T-helper 17 cell (primary cell): Measurements from ENCODE around the gene CCDC172. TPM values are rescaled to one million over a fixed set of nuclear protein-coding genes. Genes with fewer than 3 reads are reported as not detected.
"Not testable (repeated sequence)": the region's sequence is repeated elsewhere in the genome, so short reads cannot be mapped to it uniquely, and the experiment has no call there.

ENCODE experiments used
- ATAC-seq: fragments of 150-1000 bp; cut with Tn5 transposase; 2 replicates; pipeline ENCODE4 v1.10.0; 2021; ENCODE audit warnings: mild to moderate bottlenecking, moderate library complexity
- DNase-seq, 3 donors: peaks; one replicate each; pipeline versions ENCODE4 v3.0.0 to v3.0.0-alpha.2; 2020 to 2021
- H3K9me3 ChIP-seq: one replicate; pipeline ENCODE4 v1.7.0; 2013; ENCODE audit warnings: low read length, mild to moderate bottlenecking; ENCODE audit not compliant: control insufficient read depth, poor library complexity, severe bottlenecking
- H3K27ac Mint-ChIP-seq: one replicate; pipeline ENCODE4 v1.8.0; 2022; ENCODE audit warnings: mild to moderate bottlenecking, moderate library complexity, mixed read lengths
- H3K27me3 Mint-ChIP-seq: one replicate; pipeline ENCODE4 v1.8.0; 2022; ENCODE audit warnings: mixed read lengths
- H3K36me3 Mint-ChIP-seq: one replicate; pipeline ENCODE4 v1.8.0; 2022; ENCODE audit warnings: low read depth, mixed read lengths
- H3K4me1 Mint-ChIP-seq: one replicate; pipeline ENCODE4 v1.8.0; 2022; ENCODE audit warnings: mild to moderate bottlenecking, mixed read lengths
- H3K4me3 Mint-ChIP-seq: one replicate; pipeline ENCODE4 v1.8.0; 2022; ENCODE audit warnings: mild to moderate bottlenecking, moderate library complexity, mixed read lengths
- total RNA-seq, 4 donors: library from RNA in 2 of 4; stranded (reverse) in 2 of 4; gene quantifications; one replicate each; pipeline ENCODE4 v1.2.3 and lab custom pipeline; 2022 to 2026

The CCDC172 gene
- total RNA-seq, 2 donors from 2014 or later = not detected

DNA sequence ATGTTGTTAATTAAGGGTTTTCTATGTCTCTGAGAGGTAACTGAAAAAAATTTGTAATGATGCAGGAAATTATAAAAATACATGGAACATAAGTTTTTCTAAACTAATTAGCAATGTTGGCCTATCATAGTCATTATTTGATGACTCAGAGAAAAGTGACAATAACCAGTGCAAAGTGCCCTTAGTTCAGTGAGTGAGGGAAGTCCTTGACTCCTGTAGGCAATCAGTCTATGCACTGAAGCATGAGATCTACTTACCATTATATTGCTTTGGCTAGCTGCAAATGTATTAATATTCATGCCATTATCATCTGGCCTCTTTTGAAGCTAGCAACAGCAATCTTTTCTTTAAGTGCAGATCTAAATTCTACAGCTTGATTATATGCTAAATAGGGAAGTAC lies 40.6 kb downstream of the CCDC172 start:
- peaks cover 2% of the 10 kb centered on the region for H3K36me3 Mint-ChIP-seq
- H3K27me3 Mint-ChIP-seq = no peaks in the 10 kb centered on the region
- H3K9me3 ChIP-seq = no peaks in the 10 kb centered on the region
- no peaks in the 10 kb centered on the region for H3K4me1 Mint-ChIP-seq
- no peak overlapping the region for H3K4me3 Mint-ChIP-seq
- DNase-seq (no peak), ATAC-seq (no peak)
- H3K27ac Mint-ChIP-seq = no peak overlapping the region

- H3K27me3 Mint-ChIP-seq = peaks cover 17% of the 10 kb centered on the region
- no peak overlapping the region for H3K27ac Mint-ChIP-seq
- peaks cover 2% of the 10 kb centered on the region for H3K36me3 Mint-ChIP-seq
- DNase-seq = no peak
- H3K4me3 Mint-ChIP-seq = no peak overlapping the region
- no peaks in the 10 kb centered on the region for H3K9me3 ChIP-seq
- no peaks in the 10 kb centered on the region for H3K4me1 Mint-ChIP-seq
- no peak for ATAC-seq
Measured at GRCh38 chr10:116371737-116372136, 47.5 kb downstream of the CCDC172 start.

DNA sequence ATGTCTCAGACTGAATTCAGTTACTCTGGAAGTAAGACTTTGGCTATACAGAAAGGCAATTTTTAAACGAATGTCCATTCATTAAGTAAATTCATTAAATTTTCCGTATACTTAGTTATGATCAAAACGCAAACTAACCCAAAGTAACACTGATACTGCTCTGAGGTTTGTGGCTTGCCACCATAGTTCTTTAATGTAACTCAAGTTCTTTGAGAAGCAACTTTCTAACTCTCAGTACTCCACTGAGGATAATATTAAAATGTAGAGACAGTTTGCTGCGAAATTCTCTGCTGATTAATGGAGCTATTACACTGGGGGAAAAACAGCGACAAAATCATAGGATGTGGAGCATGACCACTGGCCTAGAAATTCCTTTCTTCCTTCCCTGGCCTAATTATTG lies 58.0 kb downstream of the CCDC172 start:
- peaks cover 10% of the 10 kb centered on the region for H3K27me3 Mint-ChIP-seq
- H3K27ac Mint-ChIP-seq = no peak overlapping the region
- peaks cover 5% of the 10 kb centered on the region for H3K4me1 Mint-ChIP-seq
- no peaks in the 10 kb centered on the region for H3K36me3 Mint-ChIP-seq
- no peak overlapping the region for H3K4me3 Mint-ChIP-seq
- DNase-seq (no peak), ATAC-seq (no peak)
- no peaks in the 10 kb centered on the region for H3K9me3 ChIP-seq

GRCh38 chr10:116385311-116385710 lies 61.1 kb downstream of the CCDC172 start:
- H3K27me3 Mint-ChIP-seq = peaks cover 7% of the 10 kb centered on the region
- peaks cover 3% of the 10 kb centered on the region for H3K4me1 Mint-ChIP-seq
- H3K4me3 Mint-ChIP-seq = peak overlapping the region; percentile 15
- H3K9me3 ChIP-seq = no peaks in the 10 kb centered on the region
- ATAC-seq = no peak
- no peak overlapping the region for H3K27ac Mint-ChIP-seq
- no peak for DNase-seq
- no peaks in the 10 kb centered on the region for H3K36me3 Mint-ChIP-seq

- ATAC-seq (no peak), DNase-seq (no peak)
- H3K9me3 ChIP-seq = no peaks in the 10 kb centered on the region
- no peaks in the 10 kb centered on the region for H3K36me3 Mint-ChIP-seq
- peaks cover 3% of the 10 kb centered on the region for H3K4me1 Mint-ChIP-seq
- no peak overlapping the region for H3K27ac Mint-ChIP-seq
- no peak overlapping the region for H3K4me3 Mint-ChIP-seq
- H3K27me3 Mint-ChIP-seq = peaks cover 11% of the 10 kb centered on the region
Measured at GRCh38 chr10:116385994-116386809, 62.0 kb downstream of the CCDC172 start.

- not testable (repeated sequence) for H3K36me3 Mint-ChIP-seq, ATAC-seq, DNase-seq, H3K4me1 Mint-ChIP-seq, H3K9me3 ChIP-seq, H3K27ac Mint-ChIP-seq, H3K4me3 Mint-ChIP-seq
- peaks cover 24% of the 10 kb centered on the region for H3K27me3 Mint-ChIP-seq
Measured at GRCh38 chr10:116393246-116393831, 69.1 kb downstream of the CCDC172 start.

GRCh38 chr10:116395223-116395985 lies 71.2 kb downstream of the CCDC172 start:
- ATAC-seq (no peak), DNase-seq (no peak)
- H3K36me3 Mint-ChIP-seq = peaks cover 4% of the 10 kb centered on the region
- no peak overlapping the region for H3K4me3 Mint-ChIP-seq
- H3K27me3 Mint-ChIP-seq = peaks cover 21% of the 10 kb centered on the region
- H3K9me3 ChIP-seq = no peaks in the 10 kb centered on the region
- no peaks in the 10 kb centered on the region for H3K4me1 Mint-ChIP-seq
- H3K27ac Mint-ChIP-seq = no peak overlapping the region

GRCh38 chr10:116398224-116398623 lies 74.0 kb downstream of the CCDC172 start:
- no peak for DNase-seq
- Mint-ChIP-seq H3K36me3 (no peaks in the 10 kb centered on the region), H3K27ac (no peak overlapping the region), H3K27me3 (peaks cover 11% of the 10 kb centered on the region), H3K4me1 (no peaks in the 10 kb centered on the region), H3K4me3 (no peak overlapping the region)
- no peak for ATAC-seq
- H3K9me3 ChIP-seq = no peaks in the 10 kb centered on the region

DNA sequence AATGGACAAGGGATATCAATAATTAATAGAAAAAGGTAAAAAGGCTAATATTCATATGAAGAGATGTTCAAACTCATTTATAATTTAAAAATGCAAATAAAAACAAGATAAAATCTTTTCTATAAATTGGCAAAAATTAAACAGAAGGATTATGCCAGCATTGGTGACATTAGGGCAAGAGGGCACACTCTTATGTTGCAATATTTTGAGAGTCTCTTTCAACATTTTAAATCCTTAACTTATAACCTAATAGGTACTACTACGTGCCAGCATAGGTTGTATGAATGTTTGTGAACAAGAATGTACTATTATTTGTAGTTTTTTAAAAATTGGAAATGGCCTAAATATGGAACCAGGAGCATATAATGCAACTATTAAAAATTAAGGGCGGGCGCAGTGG lies 78.6 kb downstream of the CCDC172 start:
- no peak for DNase-seq
- ATAC-seq = no peak
- H3K4me3 Mint-ChIP-seq = no peak overlapping the region
- H3K36me3 Mint-ChIP-seq = no peaks in the 10 kb centered on the region
- H3K27me3 Mint-ChIP-seq = peaks cover 5% of the 10 kb centered on the region
- no peaks in the 10 kb centered on the region for H3K9me3 ChIP-seq
- H3K27ac Mint-ChIP-seq = no peak overlapping the region
- no peaks in the 10 kb centered on the region for H3K4me1 Mint-ChIP-seq

DNA sequence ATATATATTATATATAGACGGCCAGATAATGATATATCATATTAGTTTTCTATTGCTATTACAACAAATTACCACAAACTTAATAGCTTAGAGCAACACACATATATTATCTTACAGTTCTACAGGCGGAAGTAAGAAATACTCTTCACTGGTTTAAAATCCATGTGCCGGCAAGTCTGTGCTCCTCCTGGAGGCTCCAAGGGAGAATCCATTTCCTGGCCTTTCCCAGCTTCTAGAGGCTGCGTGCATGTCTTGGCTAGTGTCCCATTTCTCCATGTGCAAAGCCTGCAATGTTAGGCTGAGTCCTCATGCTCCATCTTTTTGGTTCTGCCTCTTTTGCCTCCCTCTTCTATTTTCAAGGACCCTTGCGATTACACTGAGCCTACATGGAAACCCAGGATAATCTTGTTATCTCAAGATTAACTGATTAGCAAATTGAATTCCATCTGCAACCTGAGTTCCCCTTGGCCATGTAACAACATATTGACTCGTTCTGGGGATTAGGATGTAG lies 79.5 kb downstream of the CCDC172 start:
- ATAC-seq (no peak), DNase-seq (no peak)
- H3K36me3 Mint-ChIP-seq = no peaks in the 10 kb centered on the region
- H3K4me1 Mint-ChIP-seq = no peaks in the 10 kb centered on the region
- no peak overlapping the region for H3K4me3 Mint-ChIP-seq
- no peak overlapping the region for H3K27ac Mint-ChIP-seq
- H3K27me3 Mint-ChIP-seq = peaks cover 5% of the 10 kb centered on the region
- no peaks in the 10 kb centered on the region for H3K9me3 ChIP-seq

DNA sequence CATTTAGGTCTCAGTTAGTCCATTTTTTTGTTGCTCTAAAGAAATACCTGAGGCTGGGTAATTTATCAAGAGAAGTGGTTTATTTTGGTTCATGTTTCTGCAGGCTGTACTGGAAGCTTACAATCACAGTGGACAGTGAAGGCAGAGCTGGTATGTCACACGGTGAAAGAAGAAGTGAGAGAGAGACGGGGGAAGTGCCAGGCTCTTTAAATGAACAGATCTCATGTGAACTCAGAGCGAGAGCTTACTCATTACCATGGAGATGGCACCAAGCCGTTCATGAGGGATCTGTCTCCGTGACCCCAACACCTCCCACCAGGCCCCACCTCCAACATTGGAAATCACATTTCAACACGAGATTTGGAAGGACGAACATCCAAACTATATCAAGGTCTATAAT lies 84.5 kb downstream of the CCDC172 start:
- H3K27me3 Mint-ChIP-seq = peaks cover 4% of the 10 kb centered on the region
- H3K27ac Mint-ChIP-seq = no peak overlapping the region
- H3K9me3 ChIP-seq = no peaks in the 10 kb centered on the region
- H3K4me3 Mint-ChIP-seq = no peak overlapping the region
- DNase-seq = no peak
- no peaks in the 10 kb centered on the region for H3K36me3 Mint-ChIP-seq
- no peak for ATAC-seq
- no peaks in the 10 kb centered on the region for H3K4me1 Mint-ChIP-seq

DNA sequence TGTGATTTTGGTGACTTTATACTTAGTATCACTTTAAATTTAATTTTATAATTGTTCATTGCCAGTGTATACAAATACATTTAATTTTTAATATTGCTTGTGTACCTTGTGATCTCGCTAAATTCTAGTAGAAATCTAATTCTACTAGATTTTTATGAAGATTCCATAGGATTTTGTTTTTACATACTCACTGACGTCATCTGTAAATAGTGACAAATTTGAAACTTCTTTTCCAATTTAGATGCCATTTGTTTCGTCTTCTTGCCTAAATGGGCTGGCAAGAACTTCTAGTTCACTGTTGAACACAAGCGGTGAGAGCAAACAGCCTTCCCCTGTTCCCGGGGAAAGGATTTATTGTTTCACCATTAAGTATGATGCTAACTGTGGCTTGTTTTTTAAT lies 86.1 kb downstream of the CCDC172 start:
- Mint-ChIP-seq H3K4me3 (no peak overlapping the region), H3K4me1 (no peaks in the 10 kb centered on the region), H3K36me3 (no peaks in the 10 kb centered on the region), H3K27me3 (peaks cover 4% of the 10 kb centered on the region), H3K27ac (no peak overlapping the region)
- no peak for DNase-seq
- no peaks in the 10 kb centered on the region for H3K9me3 ChIP-seq
- no peak for ATAC-seq

- no peaks in the 10 kb centered on the region for H3K27me3 Mint-ChIP-seq
- ATAC-seq = no peak
- H3K36me3 Mint-ChIP-seq = no peaks in the 10 kb centered on the region
- H3K9me3 ChIP-seq = no peaks in the 10 kb centered on the region
- no peak overlapping the region for H3K27ac Mint-ChIP-seq
- H3K4me1 Mint-ChIP-seq = no peaks in the 10 kb centered on the region
- DNase-seq = no peak
- no peak overlapping the region for H3K4me3 Mint-ChIP-seq
Measured at GRCh38 chr10:116417821-116418220, 93.6 kb downstream of the CCDC172 start.
